H1 (cell line): Measurements from ENCODE around the gene PKD1.
A peak's percentile ranks its signal among the peaks of the same experiment; 100 is the strongest.

Experiments
- BCL11A ChIP-seq, 2 experiments: IDR thresholded peaks; one replicate each; pipeline ENCODE4 v1.6.1; 2011; ENCODE audit warnings: low read depth in 2 of 2, low read length in 2 of 2, mild to moderate bottlenecking in 2 of 2
- CHD2 ChIP-seq: IDR thresholded peaks from 2 replicates; pipeline ENCODE4 v1.6.1; 2012; ENCODE audit warnings: low read length, improper control_type of control experiment
- JUND ChIP-seq: IDR thresholded peaks from 2 replicates; pipeline ENCODE4 v1.6.1; 2011; ENCODE audit warnings: mild to moderate bottlenecking, improper control_type of control experiment, low read length
- NRF1 ChIP-seq: IDR thresholded peaks from 2 replicates; pipeline ENCODE4 v1.6.1; 2011; ENCODE audit warnings: mild to moderate bottlenecking, low read depth, low read length, improper control_type of control experiment
- POLR2A ChIP-seq, 2 experiments: IDR thresholded peaks; 1 replicate in 1 of 2; 2 replicates in 1 of 2; pipeline ENCODE4 v1.6.1; 2011; ENCODE audit warnings: low read depth in 2 of 2, low read length in 2 of 2, mild to moderate bottlenecking in 2 of 2; ENCODE audit errors: control extremely low read depth in 1 of 2
- TF ChIP-seq, protein P1 (sequence below), 3 experiments: IDR thresholded peaks; 1 replicate in 2 of 3; 2 replicates in 1 of 3; pipeline versions ENCODE4 v1.5.1 to v1.6.1; 2011; ENCODE audit warnings: low read length in 3 of 3, mild to moderate bottlenecking in 3 of 3, inconsistent platforms in 2 of 3, low read depth in 1 of 3, moderate library complexity in 1 of 3; ENCODE audit not compliant: insufficient read depth in 1 of 3; ENCODE audit errors: control extremely low read depth in 1 of 3

DNA sequence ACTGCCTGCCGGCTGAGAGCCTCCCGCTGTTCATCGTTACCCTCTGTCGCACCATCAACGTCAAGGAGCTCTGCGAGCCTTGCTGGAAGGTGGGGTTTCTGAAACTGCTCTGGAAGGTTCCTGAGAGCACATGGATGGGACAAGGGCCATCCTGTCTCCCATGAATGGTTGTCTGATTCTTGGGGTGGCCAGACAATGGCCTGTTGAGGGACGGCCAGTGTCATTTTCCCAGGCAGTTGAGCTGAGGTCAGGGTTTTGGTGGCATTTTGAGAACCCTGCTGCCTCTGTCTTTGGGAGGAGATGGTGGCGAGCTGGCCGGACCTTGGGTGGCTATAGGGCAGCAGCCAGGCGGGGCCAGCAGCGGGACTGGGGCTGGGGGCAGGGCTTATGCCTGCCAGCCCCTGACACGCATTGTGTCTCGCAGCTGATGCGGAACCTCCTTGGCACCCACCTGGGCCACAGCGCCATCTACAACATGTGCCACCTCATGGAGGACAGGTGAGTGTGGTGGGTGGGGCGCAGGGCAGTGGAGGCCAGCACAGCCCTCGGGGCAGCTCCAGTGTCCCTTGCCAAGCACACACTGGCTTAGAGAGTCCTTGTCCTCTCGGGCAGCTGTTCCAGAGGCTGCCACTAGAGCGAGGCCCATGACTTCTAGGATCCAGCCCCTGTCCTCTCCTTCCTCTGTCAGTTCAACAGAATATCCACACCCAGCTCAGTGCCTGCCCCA lies 78.9 kb downstream of the PKD1 start:
- TF ChIP-seq POLR2A (IDR thresholded peaks at IDR 0.05; ENCODE audit: control extremely low read depth in 1 of 2, low read depth in 2 of 2, low read length in 2 of 2) (no peak), BCL11A (IDR thresholded peaks at IDR 0.05; ENCODE audit: low read depth in 2 of 2, low read length in 2 of 2) (no peak), CHD2 (no peak), JUND (no peak), NRF1 (no peak)
- TF ChIP-seq, protein P1, sequence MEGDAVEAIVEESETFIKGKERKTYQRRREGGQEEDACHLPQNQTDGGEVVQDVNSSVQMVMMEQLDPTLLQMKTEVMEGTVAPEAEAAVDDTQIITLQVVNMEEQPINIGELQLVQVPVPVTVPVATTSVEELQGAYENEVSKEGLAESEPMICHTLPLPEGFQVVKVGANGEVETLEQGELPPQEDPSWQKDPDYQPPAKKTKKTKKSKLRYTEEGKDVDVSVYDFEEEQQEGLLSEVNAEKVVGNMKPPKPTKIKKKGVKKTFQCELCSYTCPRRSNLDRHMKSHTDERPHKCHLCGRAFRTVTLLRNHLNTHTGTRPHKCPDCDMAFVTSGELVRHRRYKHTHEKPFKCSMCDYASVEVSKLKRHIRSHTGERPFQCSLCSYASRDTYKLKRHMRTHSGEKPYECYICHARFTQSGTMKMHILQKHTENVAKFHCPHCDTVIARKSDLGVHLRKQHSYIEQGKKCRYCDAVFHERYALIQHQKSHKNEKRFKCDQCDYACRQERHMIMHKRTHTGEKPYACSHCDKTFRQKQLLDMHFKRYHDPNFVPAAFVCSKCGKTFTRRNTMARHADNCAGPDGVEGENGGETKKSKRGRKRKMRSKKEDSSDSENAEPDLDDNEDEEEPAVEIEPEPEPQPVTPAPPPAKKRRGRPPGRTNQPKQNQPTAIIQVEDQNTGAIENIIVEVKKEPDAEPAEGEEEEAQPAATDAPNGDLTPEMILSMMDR (IDR thresholded peaks at IDR 0.05; ENCODE audit: control extremely low read depth in 1 of 3, insufficient read depth in 1 of 3, low read depth in 1 of 3, low read length in 3 of 3): peak in 2 of 3 experiments; percentile 43 to 53; a peak in 3 of 4 replicates
